BJ (cell line): ENCODE data around the gene ITSN1. TPM values are rescaled to one million over a fixed set of nuclear protein-coding genes. Genes with fewer than 3 reads are reported as not detected.

Source experiments
- CTCF ChIA-PET: fragments of 350-600 bp; formaldehyde crosslinking; extraction: SDS; loops from one replicate; lab custom pipeline; 2021; ENCODE audit warnings: antibody characterized with exemption, inconsistent platforms; lab: Yijun Ruan, JAX
- POLR2A ChIA-PET: fragments of 300-600 bp; sonication (Branson Sonifier 250); formaldehyde crosslinking; extraction: SDS; loops from one replicate; lab custom pipeline; 2021; ENCODE audit warnings: antibody characterized with exemption; lab: Charles Lee
- DNase-seq: peaks from one replicate; pipeline ENCODE4 v3.0.0-alpha.2; 2011; ENCODE audit warnings: low read depth
- H3K27me3 ChIP-seq: 2 replicates; pipeline ENCODE4 v1.6.0; 2011; ENCODE audit warnings: low read length; ENCODE audit not compliant: control insufficient read depth, insufficient read depth
- H3K36me3 ChIP-seq: 2 replicates; pipeline ENCODE4 v1.5.1; 2011; ENCODE audit warnings: low read length; ENCODE audit not compliant: control insufficient read depth, insufficient read depth
- H3K4me3 ChIP-seq: 2 replicates; pipeline ENCODE4 v1.5.1; 2011; ENCODE audit warnings: low read depth, mild to moderate bottlenecking, control low read depth, low read length
- polyA plus RNA-seq: library from polyadenylated mRNA; depleted of rRNA; stranded (reverse); fragments of >200 nt; gene quantifications from 2 replicates; pipeline ENCODE4 v1.2.3, GENCODE V29; 2011
- TF ChIP-seq, protein P1 (sequence below): IDR thresholded peaks from 2 replicates; pipeline ENCODE4 v1.5.1; 2011; ENCODE audit warnings: low read depth, mild to moderate bottlenecking, control low read depth, inconsistent platforms, low read length, moderate library complexity; ENCODE audit not compliant: insufficient read depth

ITSN1 gene
- polyA plus RNA-seq, 1 experiment, result 68.4 TPM

DNA sequence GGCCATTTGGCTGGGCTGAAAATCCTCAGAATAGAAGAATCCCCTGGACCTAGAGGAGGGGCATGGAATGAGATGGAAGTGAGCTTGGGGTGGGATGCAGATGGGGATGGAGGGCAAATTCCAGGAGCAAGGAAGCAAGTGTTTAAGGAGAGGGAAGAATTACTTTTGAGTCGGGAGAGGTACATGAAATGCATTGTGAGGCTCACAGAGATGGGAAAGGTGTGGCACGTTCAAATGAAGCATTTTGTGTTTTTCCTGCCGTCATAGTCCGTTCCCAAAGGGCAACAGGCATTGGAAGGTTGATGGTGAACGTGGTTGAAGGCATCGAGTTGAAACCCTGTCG, 242.8 kb downstream of the ITSN1 start:
- TF ChIP-seq, protein P1, sequence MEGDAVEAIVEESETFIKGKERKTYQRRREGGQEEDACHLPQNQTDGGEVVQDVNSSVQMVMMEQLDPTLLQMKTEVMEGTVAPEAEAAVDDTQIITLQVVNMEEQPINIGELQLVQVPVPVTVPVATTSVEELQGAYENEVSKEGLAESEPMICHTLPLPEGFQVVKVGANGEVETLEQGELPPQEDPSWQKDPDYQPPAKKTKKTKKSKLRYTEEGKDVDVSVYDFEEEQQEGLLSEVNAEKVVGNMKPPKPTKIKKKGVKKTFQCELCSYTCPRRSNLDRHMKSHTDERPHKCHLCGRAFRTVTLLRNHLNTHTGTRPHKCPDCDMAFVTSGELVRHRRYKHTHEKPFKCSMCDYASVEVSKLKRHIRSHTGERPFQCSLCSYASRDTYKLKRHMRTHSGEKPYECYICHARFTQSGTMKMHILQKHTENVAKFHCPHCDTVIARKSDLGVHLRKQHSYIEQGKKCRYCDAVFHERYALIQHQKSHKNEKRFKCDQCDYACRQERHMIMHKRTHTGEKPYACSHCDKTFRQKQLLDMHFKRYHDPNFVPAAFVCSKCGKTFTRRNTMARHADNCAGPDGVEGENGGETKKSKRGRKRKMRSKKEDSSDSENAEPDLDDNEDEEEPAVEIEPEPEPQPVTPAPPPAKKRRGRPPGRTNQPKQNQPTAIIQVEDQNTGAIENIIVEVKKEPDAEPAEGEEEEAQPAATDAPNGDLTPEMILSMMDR, result no peak
- Histone ChIP-seq H3K36me3 (no peaks in the 10 kb centered on the region), H3K4me3 (no peak overlapping the region), H3K27me3 (peaks cover 4% of the 10 kb centered on the region; the same call in 1 of the 2 replicates)
- DNase-seq, result no peak
- POLR2A ChIA-PET, result no interaction called here
- CTCF ChIA-PET, result no interaction called here

DNA sequence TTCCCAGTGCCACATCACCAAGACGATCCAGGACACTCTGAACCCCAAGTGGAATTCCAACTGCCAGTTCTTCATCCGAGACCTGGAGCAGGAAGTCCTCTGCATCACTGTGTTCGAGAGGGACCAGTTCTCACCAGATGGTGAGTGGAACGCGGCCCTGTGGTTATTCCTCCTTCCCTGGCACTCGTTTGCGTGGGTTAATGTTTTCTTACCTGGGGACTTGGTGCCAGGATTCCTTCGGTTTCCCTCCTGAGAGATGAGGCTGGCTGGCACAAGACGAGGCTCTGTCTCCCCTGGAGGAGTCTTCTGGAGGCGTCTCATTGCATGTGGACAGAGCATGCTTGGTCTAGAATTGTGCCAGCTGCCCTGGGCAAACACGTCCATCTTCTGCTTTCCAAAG, 244.0 kb downstream of the ITSN1 start:
- ChIA-PET POLR2A (no interaction called here), CTCF (no interaction called here)
- no peak overlapping the region for H3K4me3 ChIP-seq
- peaks cover 4% of the 10 kb centered on the region; the same call in 1 of the 2 replicates for H3K27me3 ChIP-seq
- no peaks in the 10 kb centered on the region for H3K36me3 ChIP-seq
- TF ChIP-seq, protein P1, result no peak
- no peak for DNase-seq

DNA sequence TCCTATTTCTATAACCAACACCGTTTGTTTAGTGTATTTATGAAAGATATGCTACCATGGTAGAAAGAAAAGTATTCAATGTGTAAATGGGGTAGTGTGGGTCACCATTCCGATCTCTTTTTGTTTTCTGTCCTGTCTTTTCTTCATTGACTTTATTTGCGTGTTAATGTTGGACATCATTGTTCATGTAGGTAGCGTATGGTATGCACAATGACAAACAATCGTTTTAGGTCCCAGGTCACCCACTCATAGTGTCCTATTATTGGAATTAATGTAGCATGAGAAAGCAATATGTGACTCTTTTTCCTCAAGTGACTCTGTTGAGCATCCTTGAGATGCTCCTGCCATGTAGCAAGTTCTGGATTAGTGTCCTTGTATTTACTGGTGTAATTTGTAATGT, 247.9 kb downstream of the ITSN1 start:
- CTCF ChIA-PET, result no interaction called here
- TF ChIP-seq, protein P1, result no peak
- no peaks in the 10 kb centered on the region for H3K36me3 ChIP-seq
- no peak overlapping the region for H3K4me3 ChIP-seq
- no peak for DNase-seq
- POLR2A ChIA-PET, result no interaction called here
- H3K27me3 ChIP-seq, result 0 out of 2 replicates have a peak, but pooled peaks cover 2% of the 10 kb centered on the region

DNA sequence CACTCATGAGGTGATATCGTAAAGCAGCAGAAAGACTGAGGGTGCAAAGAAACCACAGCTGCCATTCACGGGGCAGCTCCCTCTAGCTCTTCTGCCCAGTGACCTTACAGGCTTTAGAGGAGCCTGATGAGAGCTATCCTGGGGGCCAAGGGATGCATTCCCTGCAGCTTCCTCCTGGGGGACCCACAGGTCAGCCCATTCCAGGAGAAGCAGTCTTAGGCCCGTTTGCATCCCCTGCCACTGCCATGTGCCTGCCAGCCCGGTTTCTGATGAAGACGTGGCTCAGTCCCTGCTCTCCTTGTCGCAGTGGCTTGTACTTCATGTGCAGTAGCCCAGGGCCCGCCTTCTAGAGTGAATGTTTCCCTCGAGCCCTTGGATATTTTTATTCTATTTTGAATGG, 250.6 kb downstream of the ITSN1 start:
- CTCF ChIA-PET, result interaction anchor here (2.0 kb wide), 1 partner anchor 9 kb away, joined by 11 read pairs; no protein-coding TSS in a partner anchor
- TF ChIP-seq, protein P1, result no peak
- no peak for DNase-seq
- no peaks in the 10 kb centered on the region for H3K36me3 ChIP-seq
- POLR2A ChIA-PET, result no interaction called here
- no peak overlapping the region for H3K4me3 ChIP-seq
- H3K27me3 ChIP-seq, result no peaks in the 10 kb centered on the region

DNA sequence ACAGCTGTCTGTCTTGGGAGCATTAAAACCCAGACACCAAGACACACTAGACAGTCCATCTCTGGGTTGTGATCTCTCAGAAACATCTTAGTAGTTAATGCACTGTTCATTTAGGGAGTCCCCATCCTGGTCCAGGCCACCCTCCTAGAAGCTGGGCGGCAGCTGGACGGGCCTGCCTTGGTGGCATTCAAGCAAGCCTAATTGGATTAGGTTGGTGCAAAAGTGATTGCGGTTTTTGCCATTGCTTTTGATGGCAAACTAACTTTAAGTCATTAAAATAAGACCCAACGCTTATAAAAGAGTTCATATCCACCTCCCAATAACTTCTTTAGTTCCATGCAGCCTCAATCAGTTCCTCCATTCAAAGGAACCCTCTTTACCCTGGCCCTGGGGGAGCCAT, 251.6 kb downstream of the ITSN1 start:
- H3K4me3 ChIP-seq, result no peak overlapping the region
- H3K27me3 ChIP-seq, result no peaks in the 10 kb centered on the region
- ChIA-PET POLR2A (no interaction called here), CTCF (interaction anchor here (0.6 to 2.0 kb wide), 6 partner anchors 39 to 283 kb away, joined by 3 to 10 read pairs (median 4); no protein-coding TSS in a partner anchor)
- TF ChIP-seq, protein P1, result no peak
- no peaks in the 10 kb centered on the region for H3K36me3 ChIP-seq
- no peak for DNase-seq
